B cell (primary cell): ENCODE measurements around the gene RIC3. TPM values are rescaled to one million over a fixed set of nuclear protein-coding genes. Genes with fewer than 3 reads are reported as not detected.

ENCODE experiments used
- ATAC-seq: fragments of 200-7000 bp; cut with Tn5 transposase; one replicate; pipeline ENCODE4 v1.10.0; 2021; ENCODE audit warnings: low read depth, mild to moderate bottlenecking, moderate number of reproducible peaks, moderate library complexity
- CTCF ChIA-PET: fragments of 350-600 bp; sonication (Branson Sonifier 250); formaldehyde crosslinking; loops from one replicate; lab custom pipeline; 2021; ENCODE audit warnings: antibody characterized with exemption, inconsistent platforms; lab: Charles Lee
- POLR2A ChIA-PET: fragments of 350-600 bp; sonication (Branson Sonifier 250); formaldehyde crosslinking; loops from one replicate; lab custom pipeline; 2021; ENCODE audit warnings: antibody characterized with exemption; lab: Charles Lee
- DNase-seq: peaks from one replicate; pipeline ENCODE4 v3.0.0; 2013
- H2AFZ ChIP-seq: 2 replicates; pipeline ENCODE4 v1.6.1; 2012; ENCODE audit warnings: mild to moderate bottlenecking, low read depth, low read length; ENCODE audit not compliant: insufficient read depth, poor library complexity, severe bottlenecking
- H3K27ac ChIP-seq, 2 donors: 1 replicate in 1 of 2; 2 replicates in 1 of 2; pipeline ENCODE4 v1.5.1; 2012 to 2013; ENCODE audit warnings: low read length in 2 of 2, mild to moderate bottlenecking in 2 of 2, moderate library complexity in 1 of 2
- H3K27me3 ChIP-seq, 4 experiments: fragments of 200-600 bp in 1 of 4; sonication (generic) in 1 of 4; replicated peaks in 1 of 4; 1 replicate in 2 of 4; 2 replicates in 2 of 4; pipeline versions ENCODE4 v1.6.1 to v1.7.0; 2013 to 2016; ENCODE audit warnings: low read length in 3 of 4, mild to moderate bottlenecking in 2 of 4, mixed read lengths in 1 of 4, moderate library complexity in 1 of 4; ENCODE audit not compliant: insufficient read depth in 4 of 4, control insufficient read depth in 3 of 4; ENCODE audit errors: control extremely low read depth in 1 of 4
- H3K36me3 ChIP-seq, 2 experiments: replicated peaks in 1 of 2; 1 replicate in 1 of 2; 2 replicates in 1 of 2; pipeline versions ENCODE4 v1.6.1 to v1.7.1; 2013; ENCODE audit warnings: low read length in 1 of 2; ENCODE audit not compliant: insufficient read depth in 2 of 2, control insufficient read depth in 1 of 2; ENCODE audit errors: control extremely low read depth in 1 of 2, extremely low read depth in 1 of 2
- H3K4me1 ChIP-seq, 2 donors: fragments of 200-600 bp in 1 of 2; sonication (generic) in 1 of 2; 1 replicate in 1 of 2; 2 replicates in 1 of 2; pipeline versions ENCODE4 v1.5.1 to v1.6.1; 2013 to 2017; ENCODE audit warnings: low read length in 2 of 2; ENCODE audit not compliant: control insufficient read depth in 2 of 2, insufficient read depth in 2 of 2
- H3K4me2 ChIP-seq: replicated peaks from 2 replicates; pipeline ENCODE3; 2012; ENCODE audit warnings: mild to moderate bottlenecking, low read depth, low read length; ENCODE audit not compliant: poor library complexity, severe bottlenecking
- H3K4me3 ChIP-seq, 5 experiments: fragments of 200-600 bp in 1 of 5; sonication (generic) in 1 of 5; 1 replicate in 3 of 5; 2 replicates in 2 of 5; pipeline versions ENCODE4 v1.5.1 to v1.7.0; 2011 to 2016; ENCODE audit warnings: low read length in 4 of 5, mild to moderate bottlenecking in 4 of 5, low read depth in 2 of 5, control low read depth in 1 of 5, moderate library complexity in 1 of 5; ENCODE audit not compliant: insufficient read depth in 1 of 5; ENCODE audit errors: control extremely low read depth in 1 of 5, extremely low read depth in 1 of 5
- H3K79me2 ChIP-seq: fragments of 200-600 bp; sonication (generic); one replicate; pipeline ENCODE4 v1.6.0; 2016; ENCODE audit warnings: low read length; ENCODE audit not compliant: control insufficient read depth, insufficient read depth
- H3K9ac ChIP-seq: fragments of 200-600 bp; sonication (generic); 2 replicates; pipeline ENCODE4 v1.6.1; 2017; ENCODE audit warnings: mild to moderate bottlenecking, low read length, moderate library complexity
- H3K9me3 ChIP-seq, 3 donors: one replicate each; pipeline versions ENCODE4 v1.6.1 to v1.7.1; 2013; ENCODE audit warnings: low read length in 2 of 3; ENCODE audit not compliant: control insufficient read depth in 2 of 3, insufficient read depth in 1 of 3; ENCODE audit errors: control extremely low read depth in 1 of 3
- H4K20me1 ChIP-seq: 2 replicates; pipeline ENCODE4 v1.6.0; 2012; ENCODE audit warnings: mild to moderate bottlenecking, low read length; ENCODE audit not compliant: insufficient read depth, control insufficient read depth, poor library complexity, severe bottlenecking
- H3K27ac Mint-ChIP-seq: one replicate; pipeline ENCODE4 v1.8.0; 2021; ENCODE audit warnings: mixed read lengths
- H3K27me3 Mint-ChIP-seq: one replicate; pipeline ENCODE4 v1.8.0; 2021; ENCODE audit warnings: mixed read lengths
- H3K4me1 Mint-ChIP-seq: one replicate; pipeline ENCODE4 v1.8.0; 2021; ENCODE audit warnings: mixed read lengths
- H3K4me3 Mint-ChIP-seq: one replicate; pipeline ENCODE4 v1.8.0; 2021; ENCODE audit warnings: mixed read lengths
- H3K9me3 Mint-ChIP-seq: one replicate; pipeline ENCODE4 v1.8.0; 2022; ENCODE audit warnings: mixed read lengths; ENCODE audit not compliant: insufficient read depth
- CTCF ChIP-seq: fragments of 200-600 bp; IDR thresholded peaks from one replicate; pipeline ENCODE4 v1.8.0; 2022; ENCODE audit warnings: antibody characterized with exemption, mild to moderate bottlenecking
- EZH2 ChIP-seq: IDR thresholded peaks from 2 replicates; pipeline ENCODE4 v1.6.1; 2012; ENCODE audit warnings: borderline replicate concordance, low read depth, mild to moderate bottlenecking, moderate library complexity, low read length; ENCODE audit not compliant: insufficient read depth, poor library complexity, severe bottlenecking
- WGBS: methylation state at CpG from one replicate; pipeline ENCODE4 v1.1.5; 2013; ENCODE audit warnings: missing lambda C conversion rate; ENCODE audit not compliant: insufficient coverage; 5-methylcytosine and 5-hydroxymethylcytosine counted together
- intact Hi-C: fragments of 100-400 bp; cut with micrococcal nuclease; formaldehyde crosslinking; loops from one replicate; pipeline ENCODE4 v1.10.0; 2022
- polyA plus RNA-seq: library from polyadenylated mRNA; depleted of rRNA; stranded (reverse); fragments of >200 nt; gene quantifications from 2 replicates; pipeline ENCODE4 v1.2.3, GENCODE V29; 2012
- total RNA-seq, 2 donors: library from RNA; stranded (reverse); fragments of 120-200 nt in 1 of 2; gene quantifications; 1 replicate in 1 of 2; 2 replicates in 1 of 2; pipeline versions ENCODE4 v1.2.3 to v1.2.4, GENCODE V29; 2013 to 2022

The RIC3 gene
- total and polyA plus RNA-seq, 2 donors (not counting 1 experiment from before 2014, with no cell fraction given) = 62.4 to 74.6 TPM

GRCh38 chr11:8100605-8101004 lies 68.2 kb downstream of the RIC3 start:
- Histone ChIP-seq H3K9me3 (no peaks in the 10 kb centered on the region), H3K4me3 (no peak overlapping the region), H3K36me3 (peaks cover 0 to 10% of the 10 kb centered on the region in 2 experiments), H3K79me2 (no peaks in the 10 kb centered on the region), H2AFZ (no peak overlapping the region), H3K27ac (no peak overlapping the region), H4K20me1 (no peaks in the 10 kb centered on the region), H3K27me3 (no peaks in the 10 kb centered on the region), H3K4me2 (no peak overlapping the region), H3K4me1 (no peaks in the 10 kb centered on the region), H3K9ac (no peak overlapping the region)
- Mint-ChIP-seq H3K9me3 (no peaks in the 10 kb centered on the region), H3K27me3 (no peaks in the 10 kb centered on the region), H3K4me1 (no peaks in the 10 kb centered on the region), H3K27ac (no peak overlapping the region), H3K4me3 (no peak overlapping the region)
- intact Hi-C loops = no loop called here
- DNase-seq (no peak), ATAC-seq (no peak)
- TF ChIP-seq CTCF = no peak
- TF ChIP-seq EZH2 = no peak
- POLR2A ChIA-PET = no interaction called here
- CTCF ChIA-PET = interaction anchor here (1.0 to 6.9 kb wide), 12 partner anchors 8 to 1003 kb away, joined by 3 to 121 read pairs (median 6); no protein-coding TSS in a partner anchor
- WGBS = 96% methylated on average over 7 of the region's 8 CpGs

GRCh38 chr11:8100158-8100557 lies 68.7 kb downstream of the RIC3 start:
- Mint-ChIP-seq H3K9me3 (no peaks in the 10 kb centered on the region), H3K4me3 (no peak overlapping the region), H3K4me1 (peaks cover 2% of the 10 kb centered on the region), H3K27me3 (no peaks in the 10 kb centered on the region), H3K27ac (no peak overlapping the region)
- Histone ChIP-seq H3K4me3 (no peak overlapping the region), H3K9me3 (no peaks in the 10 kb centered on the region), H3K79me2 (no peaks in the 10 kb centered on the region), H2AFZ (no peak overlapping the region), H3K9ac (no peak overlapping the region), H3K4me2 (no peak overlapping the region), H4K20me1 (no peaks in the 10 kb centered on the region), H3K27me3 (no peaks in the 10 kb centered on the region), H3K4me1 (no peaks in the 10 kb centered on the region), H3K36me3 (peaks cover 0 to 10% of the 10 kb centered on the region in 2 experiments), H3K27ac (no peak overlapping the region)
- intact Hi-C loops = no loop called here
- ChIA-PET POLR2A (no interaction called here), CTCF (interaction anchor here (0.8 to 6.9 kb wide), 20 partner anchors 10 to 1003 kb away, joined by 3 to 121 read pairs (median 4); partner anchors contain the start of gene LMO1)
- TF ChIP-seq EZH2 = no peak
- TF ChIP-seq CTCF = no peak
- WGBS = 93% methylated on average over 11 of the region's 14 CpGs
- no peak for ATAC-seq
- no peak for DNase-seq
